ENCODE results near the gene SMARCA1.

SMARCA1 gene

DNA sequence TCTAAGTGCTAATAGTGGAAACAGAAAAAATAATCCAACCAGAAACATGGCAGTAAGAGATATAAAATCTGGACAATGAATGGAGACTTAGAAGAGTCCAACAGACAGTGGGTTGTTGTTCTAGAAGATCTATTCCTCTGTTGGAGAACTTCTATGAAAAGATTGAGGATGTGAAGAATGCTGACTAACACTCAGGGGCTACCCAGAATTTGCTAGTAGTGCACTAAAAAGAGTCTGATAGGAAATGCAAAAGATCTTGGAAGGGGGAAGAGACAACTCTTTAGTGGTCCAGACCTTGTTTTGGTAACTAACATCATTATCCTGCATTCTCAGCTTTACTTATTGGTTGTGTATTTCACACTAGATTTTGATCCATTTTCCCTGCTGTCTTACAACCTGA lies 77.9 kb downstream of the SMARCA1 start:
- no peak for DNase-seq

- no peak for DNase-seq
These were observed 89.3 kb downstream of the SMARCA1 start for GRCh38 chrX:129433945-129434344.

DNA sequence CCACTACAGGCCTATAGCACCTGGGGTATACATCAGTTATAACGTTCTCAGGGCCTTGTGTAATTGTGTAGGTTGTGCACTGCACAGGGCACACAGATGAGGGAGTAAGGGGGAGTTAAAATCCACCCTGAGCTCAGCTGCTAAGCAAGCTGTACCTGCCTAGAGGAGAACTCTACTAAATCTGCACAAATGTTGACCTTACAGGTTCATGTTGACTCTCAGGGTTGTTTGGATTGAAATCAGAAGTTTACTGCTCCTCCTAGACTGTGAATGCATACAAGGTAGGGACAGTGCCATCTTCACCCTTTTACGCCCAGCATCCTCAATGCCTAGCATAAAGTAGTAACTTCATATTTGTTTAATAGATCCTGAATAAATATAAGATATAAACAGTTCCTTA lies 89.8 kb downstream of the SMARCA1 start:
- no peak for DNase-seq

DNA sequence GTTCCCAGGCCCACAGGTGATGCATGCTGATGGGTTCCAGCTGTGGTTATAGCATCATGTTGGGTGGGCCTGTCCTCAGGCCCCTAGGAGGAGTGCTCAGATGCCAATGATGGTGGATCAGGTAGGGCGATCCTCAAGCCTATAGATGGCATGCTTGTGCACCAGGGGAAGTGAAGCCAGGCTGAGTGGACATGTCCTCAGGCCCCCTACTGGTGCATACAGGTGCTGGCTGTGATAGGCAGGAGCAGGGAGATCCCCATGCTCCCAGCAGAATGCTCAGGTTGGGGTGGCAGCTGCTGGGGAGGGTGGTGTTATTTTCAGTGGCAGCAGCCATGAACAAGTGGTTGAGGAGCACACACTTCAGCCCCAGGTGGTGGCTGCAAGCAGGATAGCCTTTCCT lies 96.0 kb downstream of the SMARCA1 start:
- DNase-seq, result no peak

DNA sequence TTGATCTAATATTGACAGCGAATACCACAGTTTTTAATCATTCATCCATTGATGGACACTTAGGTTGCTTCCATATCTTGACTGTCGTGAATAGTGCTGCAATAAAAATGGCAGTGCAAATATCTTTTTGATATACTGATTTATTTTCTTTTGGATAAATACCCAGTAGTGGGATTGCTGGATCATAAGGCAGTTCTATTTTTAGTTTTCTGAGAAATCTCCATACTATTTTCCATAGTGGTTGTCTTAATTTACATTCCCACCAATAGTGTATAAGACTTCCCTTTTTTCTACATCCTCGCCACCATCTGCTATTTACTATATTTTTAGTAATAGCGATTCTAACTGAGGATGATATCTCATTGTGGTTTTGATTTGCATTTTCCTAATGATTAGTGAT lies 100.1 kb downstream of the SMARCA1 start:
- no peak for DNase-seq

DNA sequence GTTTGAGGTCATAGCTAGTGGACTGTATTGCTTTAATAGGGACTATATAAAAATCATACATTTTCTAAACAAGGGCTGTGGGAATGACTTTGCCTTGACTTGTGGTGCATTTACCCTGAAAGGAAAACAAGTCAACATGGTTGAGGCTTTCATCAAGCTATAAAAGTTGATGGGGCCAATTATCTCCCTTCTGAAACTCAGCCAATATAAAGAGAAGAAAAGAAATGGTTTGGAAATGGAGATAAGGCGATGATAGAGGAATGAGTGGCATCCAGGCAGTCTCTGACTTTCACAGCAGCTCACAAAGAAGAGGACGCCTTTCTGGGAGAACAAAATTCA lies 118.7 kb downstream of the SMARCA1 start:
- DNase-seq, result no peak

DNA sequence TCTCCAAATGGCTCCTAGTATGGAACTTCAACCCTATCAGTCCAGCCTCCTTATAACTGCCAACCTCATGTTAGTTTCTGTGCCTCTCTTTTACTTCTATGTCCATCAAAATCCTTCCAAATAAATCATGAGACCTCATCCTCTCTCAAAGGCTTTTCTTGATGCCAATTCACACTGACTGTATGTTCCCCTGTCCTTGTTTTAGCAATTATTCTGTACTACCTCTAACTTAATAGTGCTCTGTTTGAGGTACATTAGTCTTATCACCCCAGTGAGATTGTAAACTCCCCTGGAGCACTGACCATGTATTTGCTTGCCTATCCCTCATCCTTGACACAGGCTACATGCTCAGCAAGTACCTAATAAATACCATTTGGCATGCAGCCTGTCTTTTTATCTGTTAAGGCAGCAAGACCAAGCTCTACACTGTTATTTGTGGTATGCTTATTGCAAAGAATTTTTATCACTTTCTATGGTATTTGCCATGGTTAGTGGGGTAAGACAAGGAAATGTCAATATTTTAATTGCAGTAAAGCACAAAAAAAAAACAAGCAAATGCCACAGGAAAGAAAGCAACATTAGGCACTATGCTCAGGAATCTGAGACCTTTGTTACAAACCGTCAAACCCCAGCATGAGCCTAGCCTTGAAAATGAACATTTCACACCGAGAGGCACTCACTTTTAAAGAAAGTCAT lies 119.2 kb downstream of the SMARCA1 start:
- DNase-seq, result no peak
